Renal cortical epithelial cell (primary cell): Measurements from ENCODE around the gene RPS2. TPM values are rescaled to one million over a fixed set of nuclear protein-coding genes. Genes with fewer than 3 reads are reported as not detected.
A peak's percentile ranks its signal among the peaks of the same experiment; 100 is the strongest.
"Not testable (repeated sequence)": the region's sequence is repeated elsewhere in the genome, so short reads cannot be mapped to it uniquely, and the experiment has no call there.

Experiments
- DNase-seq: peaks from one replicate; pipeline ENCODE4 v3.0.0-alpha.2; 2011; ENCODE audit warnings: low read depth
- total RNA-seq: library from RNA; depleted of rRNA; stranded (reverse); fragments of >200 nt; gene quantifications from 2 replicates; pipeline ENCODE4 v1.2.3, GENCODE V29; 2014

RPS2 gene
- total RNA-seq, 1 donor from 2014 or later: 865 TPM

- peak; percentile 79 for DNase-seq
Observed at GRCh38 chr16:1942047-1942809, 22.4 kb downstream of the RPS2 start.

- peak; percentile 89 for DNase-seq
Observed at GRCh38 chr16:1941162-1942046, 23.2 kb downstream of the RPS2 start.

- DNase-seq: peak; percentile 61
Observed at GRCh38 chr16:1940273-1941161, 24.1 kb downstream of the RPS2 start.

GRCh38 chr16:1939833-1940232 lies 24.8 kb downstream of the RPS2 start:
- DNase-seq: not testable (repeated sequence)

GRCh38 chr16:1938910-1939309 lies 25.7 kb downstream of the RPS2 start:
- DNase-seq: no peak

GRCh38 chr16:1938316-1938715 lies 26.3 kb downstream of the RPS2 start:
- DNase-seq: no peak

- no peak for DNase-seq
Observed at GRCh38 chr16:1936945-1937479, 27.6 kb downstream of the RPS2 start.

GRCh38 chr16:1933097-1933661 lies 31.4 kb downstream of the RPS2 start:
- no peak for DNase-seq

- peak; percentile 29 for DNase-seq
Observed at GRCh38 chr16:1932050-1933028, 32.3 kb downstream of the RPS2 start.

- DNase-seq: no peak
Observed at GRCh38 chr16:1930338-1930720, 34.3 kb downstream of the RPS2 start.

GRCh38 chr16:1929578-1930337 lies 34.9 kb downstream of the RPS2 start:
- peak; percentile 25 for DNase-seq

GRCh38 chr16:1929105-1929504 lies 35.5 kb downstream of the RPS2 start:
- DNase-seq: peak; percentile 34

GRCh38 chr16:1926271-1926670 lies 38.4 kb downstream of the RPS2 start:
- no peak for DNase-seq

GRCh38 chr16:1924095-1924494 lies 40.5 kb downstream of the RPS2 start:
- DNase-seq: no peak

- DNase-seq: peak; percentile 37
Observed at GRCh38 chr16:1923299-1924034, 41.2 kb downstream of the RPS2 start.

GRCh38 chr16:1922357-1922756 lies 42.3 kb downstream of the RPS2 start:
- no peak for DNase-seq

GRCh38 chr16:1920727-1921171 lies 43.9 kb downstream of the RPS2 start:
- no peak for DNase-seq

GRCh38 chr16:1920122-1920521 lies 44.5 kb downstream of the RPS2 start:
- DNase-seq: not testable (repeated sequence)
